Middle frontal gyrus (tissue), 1 donor: Measurements from ENCODE around the gene CARMIL1.
"Not testable (repeated sequence)": the region's sequence is repeated elsewhere in the genome, so short reads cannot be mapped to it uniquely, and the experiment has no call there.

ENCODE experiments used
- DNase-seq: peaks from one replicate; pipeline ENCODE4 v3.0.0-alpha.2; 2015; ENCODE audit warnings: low spot score; ENCODE audit errors: extremely low spot score

The CARMIL1 gene

GRCh38 chr6:25555188-25555587 lies 276.0 kb downstream of the CARMIL1 start:
- DNase-seq, result no peak

GRCh38 chr6:25556516-25556915 lies 277.3 kb downstream of the CARMIL1 start:
- no peak for DNase-seq

DNA sequence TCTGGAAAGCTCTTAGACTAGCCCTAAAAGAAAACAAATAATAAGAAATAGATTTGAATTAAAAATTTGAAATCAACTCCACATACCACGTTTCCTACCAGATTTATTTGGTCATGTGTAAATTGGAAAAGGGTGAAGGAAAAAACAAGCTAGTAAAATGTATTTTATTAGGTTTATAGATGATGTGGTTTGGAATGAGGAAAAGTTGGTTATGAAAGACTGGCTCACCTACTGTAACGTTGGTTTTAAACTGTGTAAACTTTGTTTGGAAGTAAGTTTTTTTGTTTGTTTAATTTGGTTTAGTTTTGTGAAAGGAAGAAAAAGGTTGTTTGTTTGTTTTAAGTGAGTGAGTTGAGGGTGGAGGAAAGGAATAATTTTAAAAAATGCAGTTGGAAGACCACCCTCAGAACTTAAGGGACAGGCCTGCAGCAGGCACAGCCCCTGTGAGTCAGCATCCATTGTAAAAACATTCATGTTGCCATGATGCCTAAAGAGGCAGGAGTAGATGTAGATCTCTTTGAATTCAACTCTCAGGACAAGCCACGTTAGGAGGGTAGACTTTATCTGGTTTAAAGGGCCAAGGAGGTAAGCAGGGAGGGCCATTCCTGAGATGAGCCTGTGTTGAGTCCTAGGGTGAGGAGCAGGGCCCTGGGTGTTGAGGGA lies 279.1 kb downstream of the CARMIL1 start:
- DNase-seq, result no peak

DNA sequence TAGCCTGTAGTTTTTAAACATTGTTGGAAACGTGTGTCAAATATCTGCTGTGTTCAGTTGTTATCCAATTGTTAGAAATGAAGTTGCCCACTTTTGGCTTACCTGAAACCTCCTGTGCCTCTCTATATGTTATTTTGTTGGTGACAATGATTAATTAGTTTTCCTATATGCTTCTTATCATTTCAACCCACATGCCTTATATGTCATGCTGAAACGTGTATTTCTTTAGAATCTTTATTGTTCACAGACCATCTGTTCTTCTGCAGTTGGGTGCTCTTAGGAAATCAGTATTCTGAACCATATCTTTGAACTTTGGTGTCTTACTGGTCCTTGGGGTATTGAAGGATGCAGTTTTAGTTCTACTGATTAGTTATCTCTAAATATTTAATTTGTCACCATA lies 281.7 kb downstream of the CARMIL1 start:
- DNase-seq, result no peak

- no peak for DNase-seq
Measured at GRCh38 chr6:25564943-25565342, 285.8 kb downstream of the CARMIL1 start.

DNA sequence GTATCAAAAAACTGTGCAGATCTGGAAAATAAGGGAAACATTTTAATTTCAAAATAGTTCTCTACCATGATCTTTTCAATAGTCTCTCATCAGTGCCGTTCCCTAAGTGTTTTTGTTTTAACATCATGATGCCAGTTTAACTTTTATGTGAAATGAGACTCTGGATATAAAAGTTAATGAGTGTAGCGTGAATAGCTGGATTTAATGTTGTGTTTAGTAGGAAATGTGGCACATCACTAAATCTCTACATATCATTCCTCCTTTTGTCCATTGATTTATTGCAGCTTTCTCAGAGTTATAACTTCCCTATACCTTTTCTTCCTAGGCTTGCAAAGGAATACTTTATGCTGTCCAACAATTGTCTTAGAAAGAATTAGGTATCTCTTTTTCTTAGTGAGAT lies 291.4 kb downstream of the CARMIL1 start:
- no peak for DNase-seq

GRCh38 chr6:25576919-25577318 lies 297.7 kb downstream of the CARMIL1 start:
- peak; percentile 78 for DNase-seq

- no peak for DNase-seq
Measured at GRCh38 chr6:25578538-25578937, 299.4 kb downstream of the CARMIL1 start.

DNA sequence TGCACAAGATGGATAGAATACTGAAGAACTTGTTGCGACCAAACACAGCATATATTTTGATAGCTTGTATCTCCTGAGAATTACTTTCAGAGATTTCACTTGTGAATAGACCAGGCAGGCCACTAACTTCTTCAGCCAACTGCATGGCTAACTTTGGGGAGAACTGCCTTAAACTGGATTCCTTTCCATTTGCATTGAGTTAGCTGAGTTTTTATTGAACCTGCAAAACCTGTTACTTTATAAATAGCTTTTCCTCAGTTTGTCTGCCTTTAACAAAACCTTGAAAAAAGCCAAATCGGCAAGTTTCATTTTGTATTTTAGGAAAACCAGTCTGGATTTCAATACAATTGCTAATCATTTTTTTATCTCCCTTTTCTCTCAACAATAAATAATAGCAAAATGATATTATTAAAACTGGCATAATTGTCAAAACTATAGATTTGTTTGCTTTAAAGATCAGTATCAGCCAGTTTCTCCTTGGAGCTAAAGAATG lies 300.3 kb downstream of the CARMIL1 start:
- DNase-seq, result no peak

DNA sequence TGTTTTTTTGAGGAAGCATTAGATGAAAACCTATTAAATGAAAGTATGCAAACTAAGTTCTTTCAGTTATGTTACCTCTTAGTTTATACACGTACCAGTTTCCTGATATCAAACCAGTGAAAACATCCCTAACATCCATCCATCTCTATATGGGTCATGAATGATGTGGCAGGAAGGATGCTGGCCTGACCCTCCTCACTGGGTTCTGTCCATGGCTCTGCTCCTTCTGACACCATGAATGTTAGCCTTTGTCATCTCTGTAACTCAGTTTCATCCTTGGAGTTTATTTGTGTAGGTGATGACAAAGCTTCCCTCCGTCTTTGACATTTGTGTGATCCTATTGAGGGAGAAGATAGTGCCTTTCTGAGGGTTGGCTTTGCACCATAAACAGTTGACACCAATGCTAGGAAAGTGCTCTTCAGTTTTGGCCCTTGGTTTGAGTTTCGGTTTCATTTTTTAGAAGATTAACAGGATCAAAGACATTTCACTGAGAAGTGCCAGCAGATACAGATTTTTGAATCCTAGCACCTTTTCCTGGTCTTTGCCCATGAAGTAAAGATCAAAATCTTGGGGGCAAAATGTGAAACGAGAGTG lies 300.8 kb downstream of the CARMIL1 start:
- DNase-seq, result no peak

- no peak for DNase-seq
Measured at GRCh38 chr6:25582101-25582500, 302.9 kb downstream of the CARMIL1 start.

DNA sequence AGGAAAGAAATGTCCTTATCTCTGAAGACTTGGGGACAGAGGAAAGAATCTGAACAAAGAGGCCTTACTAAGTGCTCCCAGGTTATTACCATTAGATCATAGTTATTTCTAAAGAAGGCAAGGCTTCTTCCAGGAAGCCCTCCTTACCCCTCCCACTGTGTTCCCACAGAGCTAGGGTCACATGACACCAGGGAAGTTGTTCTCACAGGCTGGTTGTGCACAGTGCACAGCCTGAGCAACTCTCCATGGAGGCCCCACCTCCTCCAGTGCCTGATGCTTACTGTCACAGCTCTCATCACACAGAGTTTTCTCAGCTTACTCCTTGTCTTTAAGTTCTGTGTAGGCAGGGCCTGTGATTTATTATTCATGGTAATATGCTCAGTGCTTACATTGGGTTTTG lies 303.9 kb downstream of the CARMIL1 start:
- DNase-seq, result no peak

- DNase-seq, result no peak
Measured at GRCh38 chr6:25583906-25584305, 304.7 kb downstream of the CARMIL1 start.

DNA sequence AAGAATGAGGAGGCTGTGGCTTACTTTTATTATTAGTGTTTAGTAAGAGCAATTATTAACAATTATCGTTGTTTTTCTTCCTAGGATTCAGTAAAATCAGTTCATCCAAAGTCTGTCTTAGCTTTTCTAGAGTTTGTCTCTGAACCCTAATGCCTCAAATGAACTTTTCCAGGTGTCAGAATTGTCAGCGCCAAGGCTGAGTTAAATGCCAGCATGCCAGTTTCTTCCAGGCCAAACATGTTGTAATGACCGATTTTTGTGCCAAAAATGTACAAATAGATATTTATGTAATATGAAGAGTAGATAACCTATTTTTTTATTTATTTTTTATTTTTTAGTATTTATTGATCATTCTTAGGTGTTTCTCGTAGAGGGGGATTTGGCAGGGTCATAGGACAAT lies 306.1 kb downstream of the CARMIL1 start:
- no peak for DNase-seq

GRCh38 chr6:25586119-25586518 lies 306.9 kb downstream of the CARMIL1 start:
- not testable (repeated sequence) for DNase-seq

DNA sequence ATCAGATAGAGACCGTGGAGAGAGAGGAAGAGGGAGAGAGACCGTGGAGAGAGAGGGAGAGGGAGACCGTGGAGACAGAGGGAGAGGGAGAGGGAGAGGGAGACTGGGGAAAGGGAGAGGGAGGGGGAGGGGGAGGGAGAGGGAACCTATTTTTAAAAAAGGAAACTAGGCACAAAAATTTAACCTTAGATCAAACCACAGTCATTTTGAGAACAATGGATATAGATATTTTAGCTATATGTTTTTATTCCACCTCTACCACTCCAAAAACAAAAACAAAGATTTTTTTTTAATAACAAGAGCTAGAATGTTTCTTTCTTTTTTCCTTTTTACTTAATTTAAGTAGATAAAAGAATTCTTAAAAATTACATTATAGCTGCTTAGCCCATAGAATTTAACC lies 307.8 kb downstream of the CARMIL1 start:
- DNase-seq, result no peak

- no peak for DNase-seq
Measured at GRCh38 chr6:25590986-25591385, 311.8 kb downstream of the CARMIL1 start.

GRCh38 chr6:25596928-25597818 lies 318.0 kb downstream of the CARMIL1 start:
- DNase-seq, result no peak

GRCh38 chr6:25599516-25600085 lies 320.4 kb downstream of the CARMIL1 start:
- no peak for DNase-seq

DNA sequence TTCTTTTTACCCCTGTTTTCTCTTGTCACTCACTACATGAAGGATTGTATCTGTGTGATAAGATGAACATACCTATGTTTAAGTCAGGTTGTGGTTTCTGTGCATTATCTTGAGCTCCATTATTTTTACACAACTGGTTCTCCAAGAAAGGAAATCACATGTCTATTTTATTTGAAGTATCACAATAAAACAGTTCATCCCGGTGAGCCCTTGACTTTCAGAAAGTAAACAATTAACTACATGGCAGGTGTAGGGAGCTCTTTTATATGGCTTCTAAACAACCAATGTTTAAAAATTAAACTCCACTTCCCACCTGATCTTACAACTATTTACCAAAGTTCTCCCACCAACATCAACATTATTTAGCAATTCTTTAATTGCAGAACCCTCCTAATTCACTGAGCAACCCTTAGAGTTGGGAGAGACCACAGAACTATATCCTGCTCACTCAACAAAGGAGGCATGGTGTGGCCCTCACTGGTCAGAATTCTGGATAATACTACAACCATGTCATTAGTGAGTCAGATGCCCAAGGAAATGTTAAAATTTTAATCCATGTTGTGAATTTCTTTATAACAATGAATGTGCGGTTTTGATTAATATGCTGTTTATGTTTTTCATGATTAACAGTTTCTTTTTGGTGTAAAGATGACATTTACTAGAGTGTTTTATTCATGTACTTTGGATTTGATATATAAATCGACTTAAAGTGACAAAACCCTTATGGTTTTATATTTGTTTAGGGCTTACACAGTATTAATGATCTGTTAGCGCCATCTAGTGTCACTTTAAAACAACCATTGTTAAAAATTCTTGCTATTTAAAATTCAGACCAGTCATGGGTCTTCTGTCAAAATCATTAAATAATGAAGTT lies 322.9 kb downstream of the CARMIL1 start:
- DNase-seq, result peak; percentile 29

GRCh38 chr6:25602674-25602982 lies 323.5 kb downstream of the CARMIL1 start:
- DNase-seq, result no peak
